K562 (cell line): ENCODE data around the gene HYAL3. TPM values are rescaled to one million over a fixed set of nuclear protein-coding genes. Genes with fewer than 3 reads are reported as not detected.

Experiments used
- BCOR ChIP-seq: fragments of 450-650 bp; IDR thresholded peaks from 2 replicates; pipeline ENCODE4 v1.6.1; 2016
- BRD4 ChIP-seq: fragments of 200-600 bp; sonication (generic); IDR thresholded peaks from 2 replicates; pipeline ENCODE4 v1.6.1; 2017; ENCODE audit warnings: inconsistent platforms
- DIDO1 ChIP-seq: fragments of 450-650 bp; IDR thresholded peaks from 2 replicates; pipeline ENCODE4 v1.6.1; 2016; ENCODE audit warnings: low read depth, missing biosample characterization, missing genetic modification characterization
- EZH2 ChIP-seq: IDR thresholded peaks from 2 replicates; pipeline ENCODE4 v1.6.1; 2012; ENCODE audit warnings: low read depth, mild to moderate bottlenecking, inconsistent platforms, low read length, borderline replicate concordance
- FOXA1 ChIP-seq: fragments of 450-650 bp; IDR thresholded peaks from 2 replicates; pipeline ENCODE4 v1.6.1; 2016; ENCODE audit warnings: mild to moderate bottlenecking, borderline replicate concordance
- HMG20B ChIP-seq: fragments of 250-450 bp; sonication (Bioruptor Pico); IDR thresholded peaks from 2 replicates; pipeline ENCODE4 v1.5.0; 2021; ENCODE audit warnings: mild to moderate bottlenecking
- HNRNPK ChIP-seq: fragments of 200-400 bp; formaldehyde crosslinking; IDR thresholded peaks from one replicate; pipeline ENCODE4 v1.6.1; 2018; ENCODE audit warnings: mild to moderate bottlenecking, low read depth, low read length; ENCODE audit not compliant: poor library complexity, severe bottlenecking
- POLR2AphosphoS5 ChIP-seq: IDR thresholded peaks from 2 replicates; pipeline ENCODE4 v1.6.1; 2011; ENCODE audit warnings: mild to moderate bottlenecking, low read depth, low read length, moderate library complexity; ENCODE audit not compliant: control insufficient read depth, insufficient read depth
- SMAD1 ChIP-seq: fragments of 150-350 bp; IDR thresholded peaks from 2 replicates; pipeline ENCODE4 v1.6.1; 2014; ENCODE audit warnings: low read length, low read depth; ENCODE audit not compliant: partially characterized antibody
- TAL1 ChIP-seq: fragments of 450-650 bp; IDR thresholded peaks from 2 replicates; pipeline ENCODE4 v1.6.1; 2016; ENCODE audit warnings: mild to moderate bottlenecking
- ZNF592 ChIP-seq: fragments of 450-650 bp; IDR thresholded peaks from 2 replicates; pipeline ENCODE4 v1.6.1; 2017; ENCODE audit warnings: antibody characterized with exemption, mild to moderate bottlenecking
- polyA plus RNA-seq, 8 experiments: library from polyadenylated mRNA; depleted of rRNA in 4 of 8; stranded (reverse) in 5 of 8; unstranded in 3 of 8; fragments of >200 nt; fragmentation: Nextera tagmentation in 2 of 8; fragmentation: Illumina TruSeq in 1 of 8; extraction: Ambion mirVana in 2 of 8; extraction: Trizol in 1 of 8; gene quantifications; 2 replicates each; pipeline versions ENCODE4 v1.2.1 to v1.2.3, GENCODE V29; 2011 to 2014; ENCODE audit warnings: inconsistent platforms in 1 of 8, missing spikeins in 1 of 8
- total RNA-seq, 7 experiments: library from RNA; depleted of rRNA in 6 of 7; stranded (reverse); fragments of >200 nt in 6 of 7; fragmentation: Illumina TruSeq in 2 of 7; extraction: Trizol in 2 of 7; gene quantifications; 2 replicates each; pipeline versions ENCODE4 v1.2.1 to v1.2.3, GENCODE V29; 2011 to 2021; ENCODE audit warnings: low replicate concordance in 1 of 7
- TF ChIP-seq, protein P1 (sequence below): sonication (generic); formaldehyde crosslinking; IDR thresholded peaks from 2 replicates; pipeline ENCODE4 v1.8.0; 2022; ENCODE audit warnings: mild to moderate bottlenecking, missing genetic modification reagents
- TF ChIP-seq, protein P2 (sequence below): IDR thresholded peaks from 3 replicates; pipeline ENCODE4 v1.6.1; 2011; ENCODE audit warnings: borderline replicate concordance, mild to moderate bottlenecking; ENCODE audit not compliant: insufficient read length, insufficient read depth
- TF ChIP-seq, protein P3 (sequence below): fragments of 200-800 bp; sonication (Bioruptor generic); IDR thresholded peaks from 2 replicates; pipeline ENCODE4 v1.6.1; 2017; ENCODE audit warnings: missing genetic modification characterization, missing compliant biosample characterization
- TF ChIP-seq, protein P4 (sequence below): fragments of 250-450 bp; sonication (Bioruptor Pico); IDR thresholded peaks from 2 replicates; pipeline ENCODE4 v1.5.0; 2021; ENCODE audit warnings: mild to moderate bottlenecking, moderate library complexity

Gene HYAL3
- total and polyA plus RNA-seq, 9 of the 15 experiments (the other 6 are each of a cell fraction or from before 2014, with no cell fraction given): 0.38 to 9.1 (median 6.8) TPM

GRCh38 chr3:50327943-50328691 lies 28.9 kb upstream of the HYAL3 start, which contains the start of gene TUSC2 (continued):
- peak; percentile 38; the same call in 1 of the 2 replicates for TF ChIP-seq POLR2AphosphoS5
- TF ChIP-seq ZNF592: no peak
- TF ChIP-seq DIDO1 (tag): no peak
- TF ChIP-seq FOXA1: no peak
- TF ChIP-seq, protein P1, sequence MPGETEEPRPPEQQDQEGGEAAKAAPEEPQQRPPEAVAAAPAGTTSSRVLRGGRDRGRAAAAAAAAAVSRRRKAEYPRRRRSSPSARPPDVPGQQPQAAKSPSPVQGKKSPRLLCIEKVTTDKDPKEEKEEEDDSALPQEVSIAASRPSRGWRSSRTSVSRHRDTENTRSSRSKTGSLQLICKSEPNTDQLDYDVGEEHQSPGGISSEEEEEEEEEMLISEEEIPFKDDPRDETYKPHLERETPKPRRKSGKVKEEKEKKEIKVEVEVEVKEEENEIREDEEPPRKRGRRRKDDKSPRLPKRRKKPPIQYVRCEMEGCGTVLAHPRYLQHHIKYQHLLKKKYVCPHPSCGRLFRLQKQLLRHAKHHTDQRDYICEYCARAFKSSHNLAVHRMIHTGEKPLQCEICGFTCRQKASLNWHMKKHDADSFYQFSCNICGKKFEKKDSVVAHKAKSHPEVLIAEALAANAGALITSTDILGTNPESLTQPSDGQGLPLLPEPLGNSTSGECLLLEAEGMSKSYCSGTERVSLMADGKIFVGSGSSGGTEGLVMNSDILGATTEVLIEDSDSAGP (CRISPR knock-in tag): no peak
- no peak for TF ChIP-seq EZH2
- no peak for TF ChIP-seq BRD4
- TF ChIP-seq, protein P2, sequence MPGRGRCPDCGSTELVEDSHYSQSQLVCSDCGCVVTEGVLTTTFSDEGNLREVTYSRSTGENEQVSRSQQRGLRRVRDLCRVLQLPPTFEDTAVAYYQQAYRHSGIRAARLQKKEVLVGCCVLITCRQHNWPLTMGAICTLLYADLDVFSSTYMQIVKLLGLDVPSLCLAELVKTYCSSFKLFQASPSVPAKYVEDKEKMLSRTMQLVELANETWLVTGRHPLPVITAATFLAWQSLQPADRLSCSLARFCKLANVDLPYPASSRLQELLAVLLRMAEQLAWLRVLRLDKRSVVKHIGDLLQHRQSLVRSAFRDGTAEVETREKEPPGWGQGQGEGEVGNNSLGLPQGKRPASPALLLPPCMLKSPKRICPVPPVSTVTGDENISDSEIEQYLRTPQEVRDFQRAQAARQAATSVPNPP: no peak
- no peak for TF ChIP-seq SMAD1
- TF ChIP-seq, protein P3, sequence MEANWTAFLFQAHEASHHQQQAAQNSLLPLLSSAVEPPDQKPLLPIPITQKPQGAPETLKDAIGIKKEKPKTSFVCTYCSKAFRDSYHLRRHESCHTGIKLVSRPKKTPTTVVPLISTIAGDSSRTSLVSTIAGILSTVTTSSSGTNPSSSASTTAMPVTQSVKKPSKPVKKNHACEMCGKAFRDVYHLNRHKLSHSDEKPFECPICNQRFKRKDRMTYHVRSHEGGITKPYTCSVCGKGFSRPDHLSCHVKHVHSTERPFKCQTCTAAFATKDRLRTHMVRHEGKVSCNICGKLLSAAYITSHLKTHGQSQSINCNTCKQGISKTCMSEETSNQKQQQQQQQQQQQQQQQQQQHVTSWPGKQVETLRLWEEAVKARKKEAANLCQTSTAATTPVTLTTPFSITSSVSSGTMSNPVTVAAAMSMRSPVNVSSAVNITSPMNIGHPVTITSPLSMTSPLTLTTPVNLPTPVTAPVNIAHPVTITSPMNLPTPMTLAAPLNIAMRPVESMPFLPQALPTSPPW (CRISPR knock-in tag): no peak
- no peak for TF ChIP-seq BCOR
- TF ChIP-seq TAL1: no peak
- TF ChIP-seq HMG20B (CRISPR knock-in tag): no peak
- TF ChIP-seq, protein P4, sequence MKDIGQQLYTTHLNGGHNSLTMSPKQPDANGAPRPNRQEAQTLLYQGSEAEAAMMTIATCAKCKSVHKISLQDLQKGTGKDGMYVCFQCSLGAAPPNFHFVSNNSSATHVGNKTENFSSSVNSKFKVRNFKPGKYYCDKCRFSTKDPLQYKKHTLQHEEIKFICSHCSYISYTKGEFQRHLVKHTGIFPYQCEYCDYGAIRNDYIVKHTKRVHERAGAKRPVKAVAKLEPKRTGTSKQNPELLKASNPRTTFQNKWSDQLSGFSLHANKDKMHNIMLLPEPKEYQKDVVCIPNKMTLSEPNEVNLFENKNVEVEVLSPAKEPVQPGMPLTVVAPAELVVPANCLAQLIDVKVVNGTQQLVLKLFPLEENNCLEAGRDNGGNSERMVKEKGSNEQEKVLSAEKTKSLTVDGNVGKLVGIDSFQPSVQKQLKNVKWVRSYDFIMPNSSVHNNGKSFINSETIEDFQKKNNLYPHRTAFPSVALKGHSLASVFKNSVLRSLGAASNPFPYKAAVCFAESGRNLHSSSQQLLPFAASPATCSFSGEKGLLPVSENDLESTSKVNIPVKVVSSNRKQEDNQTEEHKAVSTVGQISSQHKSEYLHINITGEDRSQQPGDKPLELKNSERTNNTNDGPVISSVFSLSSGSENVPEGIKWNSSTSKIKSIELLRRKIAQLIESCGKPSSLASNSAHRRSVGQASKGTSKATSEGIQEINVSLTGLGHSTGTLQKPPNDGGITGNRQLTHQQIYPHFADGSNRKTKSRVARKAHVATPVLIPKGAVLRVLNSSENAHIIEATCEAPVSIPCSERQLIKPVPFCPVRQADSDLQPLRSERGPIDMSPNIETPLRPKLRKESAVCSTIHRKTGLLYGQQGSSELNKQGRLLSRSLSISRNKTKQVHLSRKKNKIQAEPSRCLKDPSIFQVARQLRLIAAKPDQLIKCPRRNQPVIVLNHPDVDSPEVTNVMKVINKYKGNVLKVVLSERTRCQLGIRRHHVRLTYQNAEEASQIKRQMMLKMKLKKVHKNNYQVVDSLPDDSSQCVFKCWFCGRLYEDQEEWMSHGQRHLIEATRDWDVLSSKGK (CRISPR knock-in tag): no peak
- TF ChIP-seq HNRNPK: no peak
